HepG2 (cell line): ENCODE measurements around the gene RBM19. TPM values are rescaled to one million over a fixed set of nuclear protein-coding genes. Genes with fewer than 3 reads are reported as not detected.
A peak's percentile ranks its signal among the peaks of the same experiment; 100 is the strongest.

Experiments used
- ATAC-seq: fragments of 200-7000 bp; cut with Tn5 transposase; 3 replicates; pipeline ENCODE4 v1.9.1; 2020; ENCODE audit warnings: mild to moderate bottlenecking, moderate library complexity
- BruUV-seq: library from RNA; stranded (reverse); fragments of 400-500 nt; replicated peaks from 2 replicates; lab custom pipeline; 2021; lab: Mats Ljungman, UMichigan
- CTCF ChIA-PET: fragments of 300-600 bp; formaldehyde crosslinking; extraction: SDS; loops from one replicate; lab custom pipeline; 2021; ENCODE audit warnings: low total read pairs, inconsistent platforms, low intra/inter-chr PET ratio; lab: Yijun Ruan, JAX
- POLR2A ChIA-PET: fragments of 350-600 bp; sonication (Branson Sonifier 250); formaldehyde crosslinking; loops from one replicate; lab custom pipeline; 2020; ENCODE audit warnings: antibody characterized with exemption, inconsistent platforms; lab: Yijun Ruan, JAX
- DNase-seq: peaks from one replicate; pipeline ENCODE4 v3.0.0-alpha.2; 2015; ENCODE audit warnings: low spot score
- FAIRE-seq: peaks from 3 replicates; lab custom pipeline; 2011; peaks lifted over from hg19 to GRCh38; lab: Jason Lieb, UNC
- H2AFZ ChIP-seq: one replicate; pipeline ENCODE4 v1.6.1; 2011; ENCODE audit warnings: low read length, inconsistent platforms
- H3K27ac ChIP-seq: fragments of 300-600 bp; 3 replicates; pipeline ENCODE4 v1.8.0; 2011; ENCODE audit warnings: mixed run types, mild to moderate bottlenecking, mixed read lengths, low read length, inconsistent platforms; ENCODE audit not compliant: insufficient read depth; ENCODE audit errors: extremely low read length
- H3K27me3 ChIP-seq, 2 experiments: fragments of 200-600 bp in 1 of 2; 2 replicates in 1 of 2; 3 replicates in 1 of 2; pipeline versions ENCODE4 v1.6.0 to v1.8.0; 2011; ENCODE audit warnings: low read length in 2 of 2, mild to moderate bottlenecking in 2 of 2, moderate library complexity in 2 of 2, inconsistent platforms in 1 of 2; ENCODE audit not compliant: insufficient read depth in 2 of 2, control insufficient read depth in 1 of 2
- H3K36me3 ChIP-seq, 2 experiments: fragments of 200-600 bp in 1 of 2; replicated peaks in 1 of 2; 2 replicates in 1 of 2; 3 replicates in 1 of 2; pipeline versions ENCODE4 v1.5.1 to v1.8.0; 2011; ENCODE audit warnings: low read length in 2 of 2, inconsistent platforms in 1 of 2; ENCODE audit not compliant: insufficient read depth in 2 of 2, control insufficient read depth in 1 of 2
- H3K4me1 ChIP-seq: 2 replicates; pipeline ENCODE4 v1.5.1; 2012; ENCODE audit warnings: low read length, inconsistent platforms; ENCODE audit not compliant: insufficient read depth
- H3K4me2 ChIP-seq: 2 replicates; pipeline ENCODE4 v1.6.0; 2011; ENCODE audit warnings: low read depth, low read length, inconsistent platforms
- H3K4me3 ChIP-seq, 3 experiments: fragments of 200-600 bp in 1 of 3; sonication (generic), shearing (Covaris generic) in 1 of 3; replicated peaks in 1 of 3; 2 replicates each; pipeline ENCODE4 v1.5.1; 2011 to 2016; ENCODE audit warnings: low read length in 3 of 3, inconsistent platforms in 2 of 3, low read depth in 2 of 3, mild to moderate bottlenecking in 2 of 3, control low read depth in 1 of 3, mixed read lengths in 1 of 3; ENCODE audit not compliant: insufficient read depth in 1 of 3
- H3K79me2 ChIP-seq: one replicate; pipeline ENCODE4 v1.6.1; 2011; ENCODE audit warnings: low read length, inconsistent platforms; ENCODE audit not compliant: insufficient read depth
- H3K9ac ChIP-seq: 2 replicates; pipeline ENCODE4 v1.6.0; 2011; ENCODE audit warnings: mild to moderate bottlenecking, low read depth, low read length, inconsistent platforms; ENCODE audit not compliant: insufficient read depth
- H3K9me3 ChIP-seq: 2 replicates; pipeline ENCODE4 v1.5.1; 2012; ENCODE audit warnings: mild to moderate bottlenecking, low read length
- H4K20me1 ChIP-seq: 2 replicates; pipeline ENCODE4 v1.6.0; 2011; ENCODE audit warnings: inconsistent platforms, mild to moderate bottlenecking, low read length, moderate library complexity; ENCODE audit not compliant: insufficient read depth
- CTCF ChIP-seq: sonication (generic); formaldehyde crosslinking; IDR thresholded peaks from 2 replicates; pipeline ENCODE4 v1.5.0; 2020; ENCODE audit warnings: mild to moderate bottlenecking, missing genetic modification reagents, moderate library complexity
- GATA4 ChIP-seq: sonication (generic); IDR thresholded peaks from 2 replicates; pipeline ENCODE4 v1.6.1; 2016; ENCODE audit warnings: antibody characterized with exemption, low read depth, borderline replicate concordance
- MXD3 ChIP-seq: IDR thresholded peaks from 2 replicates; pipeline ENCODE4 v1.6.1; 2016; ENCODE audit warnings: mild to moderate bottlenecking, missing biosample characterization, missing genetic modification reagents
- SMC3 ChIP-seq: IDR thresholded peaks from 2 replicates; pipeline ENCODE4 v1.6.1; 2011; ENCODE audit warnings: low read length, improper control_type of control experiment
- STAG1 ChIP-seq: sonication (generic); formaldehyde crosslinking; IDR thresholded peaks from 2 replicates; pipeline ENCODE4 v1.4.0; 2020; ENCODE audit warnings: missing genetic modification reagents
- ZNF615 ChIP-seq: sonication (generic); formaldehyde crosslinking; IDR thresholded peaks from 2 replicates; pipeline ENCODE4 v1.5.0; 2020; ENCODE audit warnings: mild to moderate bottlenecking, missing genetic modification reagents, borderline replicate concordance
- ZNF629 ChIP-seq: sonication (generic); formaldehyde crosslinking; conservative IDR thresholded peaks from 2 replicates; pipeline ENCODE4 v1.5.0; 2020; ENCODE audit warnings: missing genetic modification reagents
- WGBS: methylation state at CpG from one replicate; pipeline ENCODE4 v1.1.6; 2017; ENCODE audit warnings: low lambda C conversion rate; 5-methylcytosine and 5-hydroxymethylcytosine counted together
- in situ Hi-C: cut with HindIII; loops from 2 replicates; pipeline ENCODE4 v1.10.0; 2017; ENCODE audit warnings: low pct_unique_long_range_greater_than_20kb; ENCODE audit not compliant: extremely low pct_ligation_motif_present
- intact Hi-C: fragments of 100-400 bp; cut with micrococcal nuclease; formaldehyde crosslinking; loops from one replicate; pipeline ENCODE4 v1.10.0; 2022; ENCODE audit not compliant: unreplicated experiment
- polyA plus RNA-seq, 8 experiments: library from polyadenylated mRNA; depleted of rRNA in 3 of 8; stranded (reverse) in 7 of 8; unstranded in 1 of 8; fragments of >200 nt; fragmentation: Illumina TruSeq in 4 of 8; extraction: Trizol in 4 of 8; gene quantifications; 2 replicates each; pipeline versions ENCODE4 v1.2.1 to v1.2.3, GENCODE V29; 2011 to 2016; ENCODE audit warnings: low read depth in 4 of 8, missing spikeins in 1 of 8, mixed read lengths in 1 of 8; ENCODE audit not compliant: insufficient read depth in 1 of 8
- total RNA-seq, 5 experiments: library from RNA; depleted of rRNA; stranded (reverse); fragments of >200 nt; fragmentation: Illumina TruSeq; extraction: Trizol; gene quantifications; 2 replicates each; pipeline ENCODE4 v1.2.3, GENCODE V29; 2016; ENCODE audit warnings: low read depth in 1 of 5

RBM19 gene
- total and polyA plus RNA-seq, 2 of the 13 experiments (the other 11 are each of a cell fraction or from before 2014, with no cell fraction given): 19.3 to 32.2 TPM

GRCh38 chr12:114015851-114016250 is 49.7 kb upstream of the RBM19 start:
- intact Hi-C loops: no loop called here
- no peak for FAIRE-seq

GRCh38 chr12:114013575-114014345 is 47.6 kb upstream of the RBM19 start:
- intact Hi-C loops: loop anchor here (1.0 kb wide), 1 partner anchor 495 kb away; no protein-coding TSS in a partner anchor

More at GRCh38 chr12:114015851-114016250, 49.7 kb upstream of the RBM19 start:
- no peak for ATAC-seq
- Histone ChIP-seq H3K4me1 (no peaks in the 10 kb centered on the region), H3K4me2 (no peak overlapping the region), H4K20me1 (no peaks in the 10 kb centered on the region), H3K4me3 (no peak overlapping the region), H3K27ac (no peak overlapping the region), H3K27me3 (no peaks in the 10 kb centered on the region), H2AFZ (no peak overlapping the region), H3K79me2 (no peaks in the 10 kb centered on the region), H3K9ac (no peak overlapping the region), H3K9me3 (no peaks in the 10 kb centered on the region), H3K36me3 (no peaks in the 10 kb centered on the region)
- ChIA-PET CTCF (no interaction called here), POLR2A (no interaction called here)
- TF ChIP-seq ZNF615 (CRISPR knock-in tag): no peak
- TF ChIP-seq ZNF629 (CRISPR knock-in tag): 0 out of 2 replicates have a peak, but pooled peaks have one; percentile 41
- 10% methylated on average over 6 of the region's 7 CpGs for WGBS
- BruUV-seq: no TSS peak
- in situ Hi-C loops: loop anchor here (10.0 kb wide), 1 partner anchor 459 kb away; no protein-coding TSS in a partner anchor
- no peak for DNase-seq

More at GRCh38 chr12:114013575-114014345, 47.6 kb upstream of the RBM19 start:
- FAIRE-seq: peak; percentile 8
- Histone ChIP-seq H3K36me3 (no peaks in the 10 kb centered on the region), H3K27ac (no peak overlapping the region), H2AFZ (no peak overlapping the region), H3K27me3 (no peaks in the 10 kb centered on the region), H3K9ac (no peak overlapping the region), H3K79me2 (no peaks in the 10 kb centered on the region), H3K4me1 (no peaks in the 10 kb centered on the region), H4K20me1 (no peaks in the 10 kb centered on the region), H3K4me2 (no peak overlapping the region), H3K4me3 (no peak overlapping the region), H3K9me3 (no peaks in the 10 kb centered on the region)
- BruUV-seq: no TSS peak
- ATAC-seq: no peak
- ChIA-PET POLR2A (no interaction called here), CTCF (interaction anchor here (1.6 kb wide), 1 partner anchor 495 kb away, joined by 9 read pairs; no protein-coding TSS in a partner anchor)
- WGBS: 0% methylated on average over 6 of the region's 6 CpGs
- TF ChIP-seq SMC3 (peak; percentile 63), STAG1 (CRISPR knock-in tag) (peak; percentile 67), CTCF (peak; percentile 65), GATA4 (no peak), MXD3 (no peak)
- in situ Hi-C loops: loop anchor here (10.0 kb wide), 1 partner anchor 461 kb away; no protein-coding TSS in a partner anchor
- DNase-seq: peak; percentile 39
